GM21515 (cell line): Measurements from ENCODE around the gene SSR3.

Experiments used
- ATAC-seq: cut with Tn5 transposase; IDR thresholded peaks from one replicate; pipeline ENCODE4 v1.9.1; 2021; ENCODE audit not compliant: unreplicated experiment

The SSR3 gene

DNA sequence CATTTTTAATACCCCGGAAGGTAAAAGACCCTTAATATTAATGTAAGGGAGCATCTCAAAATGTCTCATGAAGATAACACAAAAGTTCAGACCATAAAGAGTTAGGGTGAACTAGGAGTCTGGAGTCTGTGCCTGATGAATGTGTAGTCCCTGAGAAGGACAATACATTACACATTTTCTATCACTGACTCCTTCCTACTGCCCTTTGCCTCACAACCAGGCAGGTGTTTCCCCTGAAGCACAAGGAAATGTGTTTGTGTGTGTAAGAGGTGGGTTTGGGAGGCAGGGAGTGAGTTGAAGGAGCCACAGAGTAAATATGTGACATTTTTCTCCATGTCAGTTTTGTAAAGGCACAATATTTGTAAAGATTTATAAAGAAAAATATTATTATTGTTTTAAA, 59.1 kb downstream of the SSR3 start:
- no peak for ATAC-seq

DNA sequence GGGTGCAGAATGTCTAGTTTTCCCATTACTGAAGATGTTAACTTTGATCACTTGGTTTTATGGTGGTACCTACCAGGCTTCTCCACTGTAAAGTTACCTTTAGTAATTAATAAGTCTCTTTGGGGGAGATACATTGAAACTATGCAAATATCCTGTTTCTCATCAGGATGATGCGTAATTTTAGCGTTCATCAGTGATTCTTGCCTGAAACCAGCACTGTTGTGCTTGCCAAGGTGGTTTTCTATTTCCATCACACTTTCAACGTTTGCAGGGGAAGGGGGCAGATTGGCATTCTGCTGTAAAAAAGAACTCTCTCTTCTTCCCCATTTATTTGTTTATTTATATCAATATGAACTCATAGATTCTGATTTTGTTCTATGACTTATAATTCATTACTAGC, 61.0 kb downstream of the SSR3 start:
- ATAC-seq, result no peak

DNA sequence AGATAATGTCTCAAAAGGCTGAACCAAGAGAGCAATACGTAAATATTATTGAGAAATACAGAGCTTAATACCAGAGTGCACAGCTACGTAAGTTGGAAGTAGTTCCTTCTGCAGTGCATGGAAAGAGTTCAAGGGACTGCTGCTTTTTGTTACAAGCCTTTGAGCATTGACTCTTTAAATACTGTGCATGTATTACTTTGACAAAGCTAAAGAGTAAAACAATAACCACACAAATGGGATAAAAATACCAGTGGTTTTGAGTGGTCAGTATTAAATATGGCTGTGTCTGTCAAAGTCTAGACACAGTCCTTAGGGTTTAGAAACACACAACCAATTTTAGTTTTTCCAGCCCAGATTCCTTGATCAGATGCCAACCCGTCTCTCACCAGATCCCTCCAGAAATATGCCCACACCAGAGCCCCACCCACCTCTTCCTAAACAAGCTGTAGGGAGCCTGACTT, 62.1 kb downstream of the SSR3 start:
- no peak for ATAC-seq

DNA sequence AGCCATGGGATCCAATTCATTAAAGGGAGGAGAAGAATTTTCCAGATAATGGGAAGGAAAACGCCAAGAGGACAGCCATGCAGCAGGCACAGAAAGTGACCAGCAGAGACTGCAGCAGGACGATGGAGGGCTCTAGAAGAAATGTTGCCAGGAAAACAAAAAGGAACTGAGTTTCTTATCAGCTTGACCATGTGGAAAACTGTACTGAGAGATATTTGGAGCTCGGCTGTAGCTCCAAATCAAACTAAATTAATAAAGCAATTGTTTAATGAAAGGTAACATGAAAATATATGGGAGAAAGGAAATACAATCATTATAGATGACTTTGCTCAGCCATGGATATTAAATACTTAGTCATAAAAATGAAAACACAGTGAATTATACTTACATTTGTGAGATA, 63.7 kb downstream of the SSR3 start:
- ATAC-seq, result no peak
